GM19238 (cell line): ENCODE measurements around the gene HDAC6.
"Not testable (repeated sequence)": the region's sequence is repeated elsewhere in the genome, so short reads cannot be mapped to it uniquely, and the experiment has no call there.

ENCODE experiments used
- DNase-seq: peaks from one replicate; pipeline ENCODE4 v3.0.0; 2011; ENCODE audit warnings: low spot score; ENCODE audit not compliant: insufficient read length

HDAC6 gene

GRCh38 chrX:48824066-48824465, 22.2 kb downstream of the HDAC6 start:
- DNase-seq = no peak

GRCh38 chrX:48826135-48826875, 24.4 kb downstream of the HDAC6 start, which contains the start of gene ERAS:
TSS of gene ERAS (plus strand) at chrX:48826513. CDS start at chrX:48829124, 2,611 bp downstream.
- DNase-seq = no peak

GRCh38 chrX:48826876-48827653, 25.2 kb downstream of the HDAC6 start:
- DNase-seq = no peak

GRCh38 chrX:48827654-48827968, 25.7 kb downstream of the HDAC6 start:
- no peak for DNase-seq

- no peak for DNase-seq
Measured at GRCh38 chrX:48829016-48829735, 27.3 kb downstream of the HDAC6 start.

GRCh38 chrX:48831136-48831908, 29.5 kb downstream of the HDAC6 start:
- no peak for DNase-seq

- DNase-seq = no peak
Measured at GRCh38 chrX:48831909-48832291, 30.0 kb downstream of the HDAC6 start.

GRCh38 chrX:48833542-48834138, 31.8 kb downstream of the HDAC6 start:
- DNase-seq = no peak

GRCh38 chrX:48834383-48834709, 32.5 kb downstream of the HDAC6 start:
- no peak for DNase-seq

GRCh38 chrX:48835524-48836329, 33.9 kb downstream of the HDAC6 start, which contains the start of gene PCSK1N:
TSS of gene PCSK1N (minus strand) at chrX:48835610. CDS start at chrX:48835532, 78 bp downstream.
- no peak for DNase-seq

GRCh38 chrX:48839686-48840085, 37.8 kb downstream of the HDAC6 start:
- DNase-seq = no peak

- no peak for DNase-seq
Measured at GRCh38 chrX:48848847-48849246, 47.0 kb downstream of the HDAC6 start.

GRCh38 chrX:48852857-48853256, 51.0 kb downstream of the HDAC6 start:
- DNase-seq = no peak

GRCh38 chrX:48853494-48853893, 51.6 kb downstream of the HDAC6 start:
- not testable (repeated sequence) for DNase-seq

GRCh38 chrX:48854121-48854804, 52.4 kb downstream of the HDAC6 start:
- DNase-seq = not testable (repeated sequence)

GRCh38 chrX:48854898-48855297, 53.0 kb downstream of the HDAC6 start:
- no peak for DNase-seq

- DNase-seq = no peak
Measured at GRCh38 chrX:48864210-48864609, 62.3 kb downstream of the HDAC6 start.

- DNase-seq = not testable (repeated sequence)
Measured at GRCh38 chrX:48872017-48872416, 70.2 kb downstream of the HDAC6 start.
